NCI-H524 (cell line): ENCODE measurements around the gene HNRNPA2B1.
"Not testable (repeated sequence)": the region's sequence is repeated elsewhere in the genome, so short reads cannot be mapped to it uniquely, and the experiment has no call there.

Experiments used
- DNase-seq, 2 experiments: peaks; one replicate each; lab custom pipeline; 2025; lab: John Stamatoyannopoulos, UW

The HNRNPA2B1 gene

GRCh38 chr7:26165950-26166683 lies 34.4 kb downstream of the HNRNPA2B1 start:
- no peak for DNase-seq

GRCh38 chr7:26163804-26164203 lies 36.7 kb downstream of the HNRNPA2B1 start:
- not testable (repeated sequence) for DNase-seq

- no peak for DNase-seq
These were observed 38.1 kb downstream of the HNRNPA2B1 start for GRCh38 chr7:26162431-26162830.

GRCh38 chr7:26160896-26161295 lies 39.6 kb downstream of the HNRNPA2B1 start:
- no peak for DNase-seq

- no peak for DNase-seq
These were observed 41.3 kb downstream of the HNRNPA2B1 start for GRCh38 chr7:26159243-26159642.

GRCh38 chr7:26157520-26158105 lies 42.9 kb downstream of the HNRNPA2B1 start:
- no peak for DNase-seq

GRCh38 chr7:26156451-26157420 lies 43.8 kb downstream of the HNRNPA2B1 start:
- no peak for DNase-seq

- peak in 1 of 2 experiments; percentile 50 for DNase-seq
These were observed 44.8 kb downstream of the HNRNPA2B1 start for GRCh38 chr7:26155531-26156375.

GRCh38 chr7:26153823-26154783 lies 46.4 kb downstream of the HNRNPA2B1 start:
- no peak for DNase-seq

GRCh38 chr7:26153241-26153822 lies 47.2 kb downstream of the HNRNPA2B1 start:
- DNase-seq, result no peak

- DNase-seq, result peak in 1 of 2 experiments; percentile 12
These were observed 47.7 kb downstream of the HNRNPA2B1 start for GRCh38 chr7:26152782-26153240.

GRCh38 chr7:26151953-26152781 lies 48.4 kb downstream of the HNRNPA2B1 start, which contains the start of gene NFE2L3:
Gene NFE2L3 (plus strand): TSS chr7:26152198. CDS start chr7:26152499, 301 bp downstream.
- peak; percentile 65 to 86 for DNase-seq

GRCh38 chr7:26151650-26151952 lies 48.9 kb downstream of the HNRNPA2B1 start:
- peak; percentile 24 to 36 for DNase-seq

- DNase-seq, result peak; percentile 85 to 91
These were observed 49.5 kb downstream of the HNRNPA2B1 start for GRCh38 chr7:26151096-26151495.

- DNase-seq, result no peak
These were observed 51.1 kb downstream of the HNRNPA2B1 start for GRCh38 chr7:26149391-26149977.

GRCh38 chr7:26148307-26148700 lies 52.2 kb downstream of the HNRNPA2B1 start:
- DNase-seq, result not testable (repeated sequence)

- DNase-seq, result not testable (repeated sequence)
These were observed 52.8 kb downstream of the HNRNPA2B1 start for GRCh38 chr7:26147646-26148306.

GRCh38 chr7:26147030-26147429 lies 53.5 kb downstream of the HNRNPA2B1 start:
- peak; percentile 82 to 92 for DNase-seq
